Fibroblast of lung (primary cell): ENCODE measurements around the gene TM2D1. TPM values are rescaled to one million over a fixed set of nuclear protein-coding genes. Genes with fewer than 3 reads are reported as not detected.

Source experiments
- DNase-seq, 2 donors: peaks; one replicate each; pipeline versions ENCODE4 v3.0.0 to v3.0.0-alpha.2; 2010; ENCODE audit warnings: low read depth in 2 of 2
- H2AFZ ChIP-seq: 2 replicates; pipeline ENCODE4 v1.5.1; 2012; ENCODE audit warnings: low read length, control low read depth, inconsistent platforms
- H3K27ac ChIP-seq: 2 replicates; pipeline ENCODE4 v1.5.1; 2011; ENCODE audit warnings: low read length, control low read depth; ENCODE audit not compliant: insufficient read depth
- H3K27me3 ChIP-seq: 2 replicates; pipeline ENCODE4 v1.5.1; 2011; ENCODE audit warnings: mild to moderate bottlenecking, low read length; ENCODE audit not compliant: control insufficient read depth, insufficient read depth
- H3K36me3 ChIP-seq: 2 replicates; pipeline ENCODE4 v1.5.1; 2011; ENCODE audit warnings: low read length; ENCODE audit not compliant: control insufficient read depth, insufficient read depth
- H3K4me1 ChIP-seq: 2 replicates; pipeline ENCODE4 v1.5.1; 2011; ENCODE audit warnings: low read length; ENCODE audit not compliant: control insufficient read depth, insufficient read depth; ENCODE audit errors: extremely low read depth
- H3K4me2 ChIP-seq: 2 replicates; pipeline ENCODE4 v1.5.1; 2011; ENCODE audit warnings: low read length, control low read depth; ENCODE audit not compliant: insufficient read depth; ENCODE audit errors: extremely low read depth
- H3K4me3 ChIP-seq, 4 experiments: fragments of 200-600 bp in 1 of 4; sonication (generic) in 1 of 4; replicated peaks in 1 of 4; 2 replicates each; pipeline ENCODE4 v1.5.1; 2011 to 2016; ENCODE audit warnings: low read length in 4 of 4, low read depth in 3 of 4, mild to moderate bottlenecking in 3 of 4, control low read depth in 2 of 4, inconsistent platforms in 1 of 4, mixed read lengths in 1 of 4; ENCODE audit not compliant: insufficient read depth in 1 of 4; ENCODE audit errors: control extremely low read depth in 1 of 4
- H3K79me2 ChIP-seq: 2 replicates; pipeline ENCODE4 v1.5.1; 2012; ENCODE audit warnings: mild to moderate bottlenecking, low read length, inconsistent platforms; ENCODE audit not compliant: control insufficient read depth, insufficient read depth
- H3K9ac ChIP-seq: 2 replicates; pipeline ENCODE4 v1.5.1; 2011; ENCODE audit warnings: mild to moderate bottlenecking, low read length, control low read depth; ENCODE audit not compliant: insufficient read depth
- H3K9me3 ChIP-seq: 2 replicates; pipeline ENCODE4 v1.5.1; 2012; ENCODE audit warnings: low read depth, low read length; ENCODE audit not compliant: control insufficient read depth, insufficient read depth
- H4K20me1 ChIP-seq: 2 replicates; pipeline ENCODE4 v1.5.1; 2011; ENCODE audit warnings: low read length; ENCODE audit not compliant: control insufficient read depth, insufficient read depth; ENCODE audit errors: extremely low read depth
- CTCF ChIP-seq, 2 donors: IDR thresholded peaks in 1 of 2; conservative IDR thresholded peaks in 1 of 2; 1 replicate in 1 of 2; 2 replicates in 1 of 2; pipeline ENCODE4 v1.5.1; 2011 to 2012; ENCODE audit warnings: low read length in 2 of 2, control low read depth in 1 of 2, inconsistent platforms in 1 of 2, low read depth in 1 of 2, mild to moderate bottlenecking in 1 of 2
- EZH2 ChIP-seq: IDR thresholded peaks from 2 replicates; pipeline ENCODE4 v1.5.1; 2012; ENCODE audit warnings: low read length, control low read depth, mild to moderate bottlenecking; ENCODE audit errors: missing control alignments
- polyA plus RNA-seq, 2 donors: library from polyadenylated mRNA; depleted of rRNA in 1 of 2; stranded (reverse) in 1 of 2; unstranded in 1 of 2; fragments of >200 nt; gene quantifications; 2 replicates each; pipeline ENCODE4 v1.2.1, GENCODE V29; 2011 to 2012; ENCODE audit warnings: missing spikeins in 1 of 2
- total RNA-seq: library from RNA; depleted of rRNA; stranded (reverse); fragments of >200 nt; gene quantifications from 2 replicates; pipeline ENCODE4 v1.2.1, GENCODE V29; 2014

Gene TM2D1
- total and polyA plus RNA-seq, 2 donors (not counting 1 experiment from before 2014, with no cell fraction given), result 58.6 to 82.0 TPM

GRCh38 chr1:61655453-61655852, 69.5 kb downstream of the TM2D1 start:
- Histone ChIP-seq H3K9ac (no peak overlapping the region), H3K27me3 (no peaks in the 10 kb centered on the region)
- TF ChIP-seq CTCF (conservative IDR thresholded peaks at IDR 0.05 in 1 of 2, IDR thresholded peaks at IDR 0.05 in 1 of 2; ENCODE audit: low read depth in 1 of 2, low read length in 2 of 2), result no peak
- no peak for TF ChIP-seq EZH2

GRCh38 chr1:61654067-61654466, 70.9 kb downstream of the TM2D1 start:
- TF ChIP-seq EZH2, result no peak
- H3K4me1 ChIP-seq, result no peaks in the 10 kb centered on the region
- no peak for DNase-seq
- H3K4me2 ChIP-seq, result no peak overlapping the region
- no peak overlapping the region for H3K4me3 ChIP-seq
- H3K79me2 ChIP-seq, result no peaks in the 10 kb centered on the region
- H3K36me3 ChIP-seq, result no peaks in the 10 kb centered on the region
- no peaks in the 10 kb centered on the region for H3K9me3 ChIP-seq
- no peaks in the 10 kb centered on the region for H3K27me3 ChIP-seq
- no peak overlapping the region for H3K27ac ChIP-seq
- no peaks in the 10 kb centered on the region for H4K20me1 ChIP-seq
- H3K9ac ChIP-seq, result no peak overlapping the region
- no peak overlapping the region for H2AFZ ChIP-seq

More at GRCh38 chr1:61655453-61655852, 69.5 kb downstream of the TM2D1 start:
- no peaks in the 10 kb centered on the region for H3K4me1 ChIP-seq
- H2AFZ ChIP-seq, result no peak overlapping the region
- H3K4me3 ChIP-seq, result no peak overlapping the region
- no peaks in the 10 kb centered on the region for H3K9me3 ChIP-seq
- H4K20me1 ChIP-seq, result no peaks in the 10 kb centered on the region
- H3K79me2 ChIP-seq, result no peaks in the 10 kb centered on the region
- no peak overlapping the region for H3K4me2 ChIP-seq
- no peaks in the 10 kb centered on the region for H3K36me3 ChIP-seq
- no peak overlapping the region for H3K27ac ChIP-seq
- DNase-seq, result no peak

- DNase-seq, result no peak
- no peak overlapping the region for H2AFZ ChIP-seq
- no peaks in the 10 kb centered on the region for H3K36me3 ChIP-seq
- no peaks in the 10 kb centered on the region for H4K20me1 ChIP-seq
- no peaks in the 10 kb centered on the region for H3K79me2 ChIP-seq
- no peak overlapping the region for H3K4me2 ChIP-seq
- TF ChIP-seq EZH2 (no peak), CTCF (conservative IDR thresholded peaks at IDR 0.05 in 1 of 2, IDR thresholded peaks at IDR 0.05 in 1 of 2; ENCODE audit: low read depth in 1 of 2, low read length in 2 of 2) (no peak)
- H3K27ac ChIP-seq, result no peak overlapping the region
- H3K9ac ChIP-seq, result no peak overlapping the region
- no peaks in the 10 kb centered on the region for H3K27me3 ChIP-seq
- H3K4me3 ChIP-seq, result no peak overlapping the region
- H3K4me1 ChIP-seq, result no peaks in the 10 kb centered on the region
- no peaks in the 10 kb centered on the region for H3K9me3 ChIP-seq
These were observed 75.8 kb downstream of the TM2D1 start for GRCh38 chr1:61648983-61649742.
